T-helper 2 cell treated with Interferon-gamma antibody and Interleukin-4, amounts not matched to agents 100 ng/mL and 5 ng/mL, for 36 hours (primary cell): ENCODE results near the gene TCEAL5. TPM values are rescaled to one million over a fixed set of nuclear protein-coding genes. Genes with fewer than 3 reads are reported as not detected.
"Not testable (repeated sequence)": the region's sequence is repeated elsewhere in the genome, so short reads cannot be mapped to it uniquely, and the experiment has no call there.

Experiments used
- intact Hi-C: fragments of 100-400 bp; cut with micrococcal nuclease; formaldehyde crosslinking; loops from one replicate; pipeline ENCODE4 v1.15.1; 2023
- total RNA-seq: library from RNA; stranded (reverse); gene quantifications from 2 replicates; pipeline ENCODE4 v1.2.3, GENCODE V29; 2022

The TCEAL5 gene
- total RNA-seq, 1 donor from 2014 or later: not detected

GRCh38 chrX:103235608-103236007 is 40.9 kb downstream of the TCEAL5 start:
- intact Hi-C loops: not testable (repeated sequence)

GRCh38 chrX:103234869-103235268 is 41.7 kb downstream of the TCEAL5 start:
- intact Hi-C loops: no loop called here

GRCh38 chrX:103233263-103233662 is 43.3 kb downstream of the TCEAL5 start:
- intact Hi-C loops: no loop called here

GRCh38 chrX:103225918-103226317 is 50.6 kb downstream of the TCEAL5 start:
- intact Hi-C loops: not testable (repeated sequence)

Other genes with a start within 250 kb of the TCEAL5 start
- gene BEX1, start 212.6 kb downstream of the TCEAL5 start, total RNA-seq: 0.23 TPM in 1 of 2 replicates, not detected in the other
- gene NXF3, start 183.6 kb downstream of the TCEAL5 start, total RNA-seq: not detected in 2 replicates
- 6.8 and 8.4 TPM in 2 replicates for gene BEX4, start 61.6 kb downstream of the TCEAL5 start, total RNA-seq
- gene TCEAL8, start 21.6 kb downstream of the TCEAL5 start, total RNA-seq: 32.4 and 32.6 TPM in 2 replicates
- 2.8 and 3.0 TPM in 2 replicates for gene BEX2, start 34.2 kb upstream of the TCEAL5 start, total RNA-seq
- not detected in 2 replicates for gene TCEAL7, start 53.5 kb upstream of the TCEAL5 start, total RNA-seq
- gene TCEAL9, start 79.8 kb upstream of the TCEAL5 start, total RNA-seq: 0.41 TPM in 2 replicates
- 8.0 and 9.1 TPM in 2 replicates for gene BEX3, start 99.8 kb upstream of the TCEAL5 start, total RNA-seq
- gene RAB40A, start 242.7 kb upstream of the TCEAL5 start, total RNA-seq: 0.07 and 0.20 TPM in 2 replicates